H7 (cell line): ENCODE measurements around the gene SEMA6A. TPM values are rescaled to one million over a fixed set of nuclear protein-coding genes. Genes with fewer than 3 reads are reported as not detected.
A peak's percentile ranks its signal among the peaks of the same experiment; 100 is the strongest.

Experiments
- DNase-seq: peaks from one replicate; pipeline ENCODE4 v3.0.0; 2012
- H3K27me3 ChIP-seq: 2 replicates; pipeline ENCODE4 v1.6.0; 2011; ENCODE audit warnings: mild to moderate bottlenecking, low read length; ENCODE audit not compliant: control insufficient read depth, insufficient read depth
- H3K36me3 ChIP-seq: replicated peaks from 2 replicates; pipeline ENCODE4 v1.5.1; 2011; ENCODE audit warnings: low read length; ENCODE audit not compliant: control insufficient read depth, insufficient read depth
- H3K4me3 ChIP-seq: 2 replicates; pipeline ENCODE4 v1.5.1; 2011; ENCODE audit warnings: low read depth, mild to moderate bottlenecking, control low read depth, low read length, moderate library complexity; ENCODE audit not compliant: insufficient read depth
- total RNA-seq: library from RNA; depleted of rRNA; stranded (reverse); fragments of >200 nt; shearing (Covaris generic); gene quantifications from 2 replicates; pipeline ENCODE4 v1.2.3, GENCODE V29; 2014

SEMA6A gene
- total RNA-seq, 1 experiment from 2014 or later = 207 TPM

GRCh38 chr5:116583862-116584222, 9.2 kb upstream of the SEMA6A start:
- H3K36me3 ChIP-seq = no peaks in the 10 kb centered on the region
- no peak for DNase-seq

DNA sequence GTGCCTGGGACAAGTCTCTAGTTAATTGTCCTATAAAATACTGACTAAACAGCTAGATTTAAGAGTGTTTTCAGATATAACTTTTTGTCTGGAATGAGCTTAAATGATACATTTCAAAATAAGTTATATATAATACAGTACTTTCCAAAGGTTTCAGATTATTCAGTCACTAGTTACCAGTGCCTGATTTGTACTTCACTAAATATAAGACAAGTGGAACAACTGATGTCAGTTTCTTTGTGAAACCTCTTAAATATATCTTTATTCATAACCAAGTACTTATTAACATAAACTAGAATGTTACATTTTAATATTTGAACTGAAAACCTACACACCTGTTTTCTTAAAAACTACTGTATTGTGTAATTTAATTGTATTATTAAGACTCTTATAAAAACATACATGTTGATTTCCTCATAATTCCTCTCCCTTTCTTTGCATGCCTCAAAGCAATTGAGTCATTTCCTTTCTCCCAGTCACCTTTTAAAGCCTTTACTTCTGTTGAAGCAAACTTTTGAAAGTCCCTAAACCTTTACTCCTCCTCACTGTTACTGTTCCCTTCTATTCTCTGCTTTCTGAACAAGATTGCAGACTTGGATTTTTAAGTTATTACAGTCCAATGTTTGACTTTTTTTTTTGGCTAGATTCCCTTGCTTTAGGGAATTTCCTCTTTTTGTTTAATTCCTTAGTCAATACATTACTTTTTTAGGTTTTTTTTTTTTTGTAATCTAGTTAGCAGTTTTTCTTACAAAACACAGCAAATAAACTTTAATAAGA, 8.7 kb upstream of the SEMA6A start:
- no peak for DNase-seq
- Histone ChIP-seq H3K27me3 (no peaks in the 10 kb centered on the region), H3K4me3 (no peak overlapping the region), H3K36me3 (no peaks in the 10 kb centered on the region)

More at GRCh38 chr5:116583862-116584222, 9.2 kb upstream of the SEMA6A start:
- H3K4me3 ChIP-seq = no peak overlapping the region
- H3K27me3 ChIP-seq = no peaks in the 10 kb centered on the region

DNA sequence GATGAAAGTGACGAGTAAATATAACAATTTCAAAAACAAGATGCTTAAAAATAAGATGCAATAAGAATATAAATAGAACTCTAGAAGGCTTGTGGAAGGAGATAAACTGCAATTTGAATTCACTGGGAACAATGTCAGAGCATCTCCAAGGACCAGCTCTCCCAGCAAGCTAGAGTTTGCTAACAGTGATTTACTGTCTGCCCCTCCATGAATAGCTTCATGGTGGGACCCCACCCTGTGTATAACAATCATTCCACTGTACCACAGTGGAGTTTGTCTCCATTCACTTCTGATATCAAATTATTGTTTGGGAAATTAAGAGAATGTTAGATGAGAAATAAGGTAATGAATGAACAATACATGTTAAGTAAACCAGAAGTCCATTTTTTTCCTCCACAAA, 7.3 kb upstream of the SEMA6A start:
- no peaks in the 10 kb centered on the region for H3K36me3 ChIP-seq
- DNase-seq = no peak
- no peaks in the 10 kb centered on the region for H3K27me3 ChIP-seq
- H3K4me3 ChIP-seq = no peak overlapping the region

GRCh38 chr5:116579144-116579543, 4.5 kb upstream of the SEMA6A start:
- H3K27me3 ChIP-seq = no peaks in the 10 kb centered on the region
- no peak for DNase-seq
- no peaks in the 10 kb centered on the region for H3K36me3 ChIP-seq
- H3K4me3 ChIP-seq = no peak overlapping the region

- no peaks in the 10 kb centered on the region for H3K36me3 ChIP-seq
- H3K4me3 ChIP-seq = no peak overlapping the region
- no peak for DNase-seq
- H3K27me3 ChIP-seq = no peaks in the 10 kb centered on the region
Observed at GRCh38 chr5:116578676-116579075, 4.1 kb upstream of the SEMA6A start.

DNA sequence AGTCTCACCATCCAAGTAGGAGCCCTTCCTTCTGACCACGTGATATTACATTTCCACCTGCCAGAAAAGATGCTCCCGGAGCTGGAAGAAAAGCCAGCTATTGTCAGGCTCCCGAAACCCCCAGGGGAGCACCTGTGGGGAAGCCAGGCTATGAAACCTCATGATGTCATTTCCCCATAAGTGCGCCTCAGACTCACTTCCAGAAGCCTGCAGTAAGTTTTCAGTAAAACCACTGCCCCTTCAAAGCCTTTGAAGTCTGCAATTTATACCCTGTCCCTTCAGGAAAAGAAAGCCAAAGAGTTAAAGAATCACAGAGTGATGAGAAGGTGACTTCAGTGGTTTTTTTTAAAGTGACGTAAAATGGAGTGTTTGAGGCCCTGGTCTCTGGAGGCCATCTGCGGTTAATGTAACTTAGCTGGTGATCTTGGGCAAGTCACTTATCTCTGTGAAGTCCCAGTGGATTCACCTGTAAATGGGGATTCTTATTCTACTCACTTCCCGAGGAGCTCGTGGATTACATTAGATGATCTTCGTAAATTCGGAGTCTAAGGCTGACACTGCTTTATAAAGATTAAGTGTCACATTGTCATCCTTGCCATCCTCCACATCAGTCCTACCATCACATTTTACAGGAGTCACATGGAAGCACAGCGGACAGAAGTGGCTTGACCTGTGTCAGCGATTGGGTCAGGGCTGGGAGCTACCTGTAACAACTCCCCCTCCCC, 2.6 kb upstream of the SEMA6A start:
- peak; percentile 63 for DNase-seq
- Histone ChIP-seq H3K36me3 (peaks cover 3% of the 10 kb centered on the region; the same call in 1 of the 2 replicates), H3K27me3 (no peaks in the 10 kb centered on the region), H3K4me3 (no peak overlapping the region)

GRCh38 chr5:116576053-116576713, 1.6 kb upstream of the SEMA6A start:
- peak overlapping the region; percentile 99 for H3K4me3 ChIP-seq
- no peaks in the 10 kb centered on the region for H3K27me3 ChIP-seq
- H3K36me3 ChIP-seq = peaks cover 6% of the 10 kb centered on the region; the same call in 1 of the 2 replicates
- peak; percentile 97 for DNase-seq

- peak; percentile 56 for DNase-seq
- H3K4me3 ChIP-seq = peak overlapping the region; percentile 99
- H3K36me3 ChIP-seq = peaks cover 6% of the 10 kb centered on the region; the same call in 1 of the 2 replicates
- no peaks in the 10 kb centered on the region for H3K27me3 ChIP-seq
Observed at GRCh38 chr5:116575326-116576052, 866 bp upstream of the SEMA6A start.

GRCh38 chr5:116573702-116574366, 789 bp downstream of the SEMA6A start:
- peak; percentile 70 for DNase-seq
- no peaks in the 10 kb centered on the region for H3K27me3 ChIP-seq
- H3K36me3 ChIP-seq = peaks cover 8% of the 10 kb centered on the region; the same call in 1 of the 2 replicates
- peak overlapping the region; percentile 99 for H3K4me3 ChIP-seq

GRCh38 chr5:116573279-116573701, 1.3 kb downstream of the SEMA6A start:
- H3K27me3 ChIP-seq = no peaks in the 10 kb centered on the region
- H3K4me3 ChIP-seq = peak overlapping the region; percentile 99
- DNase-seq = peak; percentile 67
- H3K36me3 ChIP-seq = peaks cover 10% of the 10 kb centered on the region

- H3K36me3 ChIP-seq = peaks cover 10% of the 10 kb centered on the region
- H3K27me3 ChIP-seq = no peaks in the 10 kb centered on the region
- peak; percentile 70 for DNase-seq
- peak overlapping the region; percentile 99 for H3K4me3 ChIP-seq
Observed at GRCh38 chr5:116572350-116573278, 2.0 kb downstream of the SEMA6A start.

- DNase-seq = peak; percentile 38
Observed at GRCh38 chr5:116571568-116572349, 2.9 kb downstream of the SEMA6A start.

More at GRCh38 chr5:116571568-116572349, 2.9 kb downstream of the SEMA6A start:
- Histone ChIP-seq H3K4me3 (peak overlapping the region; percentile 99), H3K27me3 (no peaks in the 10 kb centered on the region), H3K36me3 (peaks cover 13% of the 10 kb centered on the region)
